Embryonic facial prominence (tissue), 1 donor: ENCODE results near the gene USH1C.

Source experiments
- DNase-seq: peaks from one replicate; pipeline ENCODE4 v3.0.0-alpha.2; 2016; ENCODE audit errors: extremely low spot score

Gene USH1C

GRCh38 chr11:17526326-17526725 is 17.9 kb downstream of the USH1C start:
- DNase-seq = no peak

- no peak for DNase-seq
Observed at GRCh38 chr11:17525570-17525969, 18.6 kb downstream of the USH1C start.

DNA sequence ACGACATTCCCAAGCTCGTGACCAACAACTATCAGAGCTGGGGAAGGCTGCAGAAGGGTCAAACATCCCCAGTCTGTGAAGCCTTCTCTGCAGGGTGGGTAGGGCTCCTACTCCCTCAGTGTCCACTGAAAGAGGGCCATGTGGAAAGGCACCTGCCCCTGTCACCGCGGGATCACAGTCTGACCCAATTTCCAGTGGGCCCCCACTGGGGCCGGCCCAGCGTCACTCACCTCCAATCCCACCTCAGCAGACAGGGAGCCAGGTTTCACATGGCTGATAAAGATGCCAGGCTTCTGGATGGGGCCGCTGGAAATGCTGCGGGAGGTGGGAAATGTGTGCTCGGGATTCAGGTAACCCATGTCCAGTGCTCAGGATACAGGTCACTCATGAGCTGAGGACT is 20.0 kb downstream of the USH1C start:
- no peak for DNase-seq

DNA sequence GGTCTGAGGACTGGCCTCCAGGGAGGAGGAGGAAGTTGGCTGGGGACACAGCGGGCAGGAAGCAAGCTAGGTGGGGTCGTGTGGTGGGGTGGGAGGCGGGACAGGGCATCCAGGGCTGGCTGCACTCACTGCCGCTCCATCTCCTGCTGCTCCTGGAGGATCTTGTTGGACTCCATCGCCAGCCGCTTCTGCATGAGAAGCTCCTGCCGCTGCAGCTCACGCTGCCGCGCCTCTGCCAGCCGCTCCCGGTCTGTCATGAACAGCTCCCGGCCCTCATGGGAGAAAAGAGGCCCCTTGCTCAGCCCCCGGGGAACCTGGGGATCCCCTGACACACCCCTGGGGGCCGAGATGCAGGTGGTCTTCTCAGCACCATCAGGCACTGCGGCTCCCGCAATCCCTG is 21.6 kb downstream of the USH1C start:
- DNase-seq = no peak

GRCh38 chr11:17521106-17521900 is 22.9 kb downstream of the USH1C start:
- no peak for DNase-seq

GRCh38 chr11:17519061-17519885 is 24.9 kb downstream of the USH1C start:
- no peak for DNase-seq

- DNase-seq = no peak
Observed at GRCh38 chr11:17518366-17518765, 25.9 kb downstream of the USH1C start.

DNA sequence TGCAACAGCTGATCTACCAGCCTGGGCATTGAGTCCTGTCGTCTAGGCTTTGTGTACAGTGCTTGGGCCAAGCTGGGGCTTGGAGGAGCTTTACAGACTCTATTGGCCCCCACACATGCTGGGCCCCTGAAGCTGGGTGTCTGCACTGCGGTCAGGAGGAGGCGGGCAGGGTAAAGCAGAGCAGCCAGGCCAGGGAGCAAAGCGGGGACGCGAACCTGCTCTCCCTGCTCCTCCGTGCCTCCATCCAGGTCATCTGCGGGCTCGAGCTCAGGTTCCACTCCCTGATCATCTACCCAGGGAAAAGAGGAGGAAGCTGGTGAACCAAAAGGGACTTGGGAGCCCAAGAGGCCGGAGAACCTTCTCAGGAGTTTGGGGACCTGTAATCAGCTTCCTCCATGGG is 27.0 kb downstream of the USH1C start:
- DNase-seq = no peak

- DNase-seq = no peak
Observed at GRCh38 chr11:17516551-17517150, 27.6 kb downstream of the USH1C start.

- DNase-seq = no peak
Observed at GRCh38 chr11:17515443-17516176, 28.6 kb downstream of the USH1C start.

- no peak for DNase-seq
Observed at GRCh38 chr11:17514476-17514875, 29.7 kb downstream of the USH1C start.

- DNase-seq = no peak
Observed at GRCh38 chr11:17513853-17514252, 30.4 kb downstream of the USH1C start.

GRCh38 chr11:17512101-17512500 is 32.1 kb downstream of the USH1C start:
- DNase-seq = no peak

DNA sequence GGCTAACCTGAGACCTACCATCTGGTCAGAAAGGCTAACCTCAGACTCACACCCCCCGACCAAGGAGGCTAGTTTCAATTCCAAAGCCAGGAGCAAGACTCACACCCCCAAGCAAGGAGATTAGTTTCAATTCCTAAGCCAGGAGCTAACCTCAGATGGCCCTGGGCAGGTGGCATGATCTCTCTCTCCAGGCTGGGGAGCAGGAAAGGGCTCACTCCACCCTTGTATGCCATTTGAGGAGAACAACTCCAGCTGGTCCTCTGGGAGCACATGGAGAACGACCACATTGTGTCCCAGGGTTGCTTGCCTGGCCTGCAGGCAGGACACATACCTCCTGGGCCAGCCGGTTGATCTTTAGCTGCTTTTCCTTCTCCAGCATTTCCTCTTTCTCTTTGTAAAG is 32.6 kb downstream of the USH1C start:
- DNase-seq = no peak

DNA sequence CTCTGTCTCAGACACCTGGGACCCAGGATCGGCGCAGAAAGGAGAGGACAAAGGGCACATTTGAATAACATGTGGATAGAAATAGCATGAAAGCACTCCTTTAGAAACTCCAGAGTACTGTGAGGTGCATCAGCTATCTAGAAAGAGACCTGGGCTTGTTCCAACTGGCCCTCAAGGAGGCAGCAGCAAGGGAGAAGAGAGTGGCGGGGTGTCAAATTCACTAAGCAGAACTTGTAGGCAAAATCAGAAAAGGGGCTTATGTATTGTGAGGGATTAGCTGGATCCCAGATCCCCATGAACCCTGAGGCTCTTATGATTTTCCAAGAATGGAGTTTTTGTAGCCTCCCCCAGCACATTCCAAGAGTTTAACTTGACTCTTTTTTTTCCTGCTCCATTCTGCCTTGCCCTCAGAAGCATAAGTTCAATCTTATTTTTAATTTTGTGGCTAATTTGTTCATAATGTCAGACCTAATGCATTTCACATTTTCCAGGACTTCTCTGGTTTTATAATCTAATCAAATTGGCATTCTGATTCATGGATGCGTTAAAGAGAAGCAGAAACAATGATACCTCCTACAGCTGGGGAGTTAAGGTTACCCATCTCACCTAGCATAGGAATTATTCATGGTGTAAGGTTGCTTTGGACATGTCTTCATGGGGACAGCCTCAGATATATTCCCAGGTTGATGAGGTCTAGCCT is 33.6 kb downstream of the USH1C start:
- no peak for DNase-seq

GRCh38 chr11:17508791-17509190 is 35.4 kb downstream of the USH1C start:
- DNase-seq = no peak

GRCh38 chr11:17508306-17508705 is 35.9 kb downstream of the USH1C start:
- DNase-seq = no peak

DNA sequence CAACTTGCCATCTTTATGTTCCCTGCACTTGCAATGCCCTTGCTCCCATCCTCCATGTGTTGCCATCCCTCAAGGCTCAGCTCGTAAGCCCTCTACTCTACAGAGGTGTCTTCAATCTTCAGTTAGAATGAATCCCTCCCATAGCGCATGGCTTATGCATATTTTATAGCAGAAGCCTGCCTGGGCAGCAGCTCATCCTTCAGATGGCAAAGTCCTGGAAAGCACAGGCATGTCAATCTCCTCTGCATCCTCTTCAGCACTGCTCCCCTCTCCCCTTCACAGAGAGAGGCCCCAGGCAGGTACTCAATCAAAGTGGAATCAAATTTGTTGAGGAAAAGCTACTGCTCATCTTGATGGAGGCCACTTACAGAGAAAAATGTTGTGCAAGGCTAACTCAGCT is 36.4 kb downstream of the USH1C start:
- no peak for DNase-seq

DNA sequence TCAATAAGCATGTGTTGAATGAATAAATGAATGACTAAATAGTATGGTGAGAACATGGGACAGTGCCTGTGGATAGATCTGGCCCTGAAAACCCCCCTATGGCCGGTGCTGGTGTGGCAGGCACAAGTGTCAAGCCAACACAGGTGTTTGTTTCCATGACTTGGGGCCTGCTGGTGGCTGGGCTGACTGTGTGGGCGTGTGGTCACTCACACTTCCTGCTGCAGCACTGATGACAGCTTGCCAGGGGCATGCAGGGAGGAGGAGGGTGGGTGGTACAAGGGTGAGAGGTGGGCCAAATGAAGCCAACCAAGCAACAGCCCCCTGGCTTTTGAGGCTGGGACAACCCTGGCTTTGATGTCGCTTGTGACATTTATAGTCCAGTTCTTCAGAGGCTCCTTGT is 37.3 kb downstream of the USH1C start:
- DNase-seq = no peak

GRCh38 chr11:17506314-17506713 is 37.9 kb downstream of the USH1C start:
- DNase-seq = no peak

DNA sequence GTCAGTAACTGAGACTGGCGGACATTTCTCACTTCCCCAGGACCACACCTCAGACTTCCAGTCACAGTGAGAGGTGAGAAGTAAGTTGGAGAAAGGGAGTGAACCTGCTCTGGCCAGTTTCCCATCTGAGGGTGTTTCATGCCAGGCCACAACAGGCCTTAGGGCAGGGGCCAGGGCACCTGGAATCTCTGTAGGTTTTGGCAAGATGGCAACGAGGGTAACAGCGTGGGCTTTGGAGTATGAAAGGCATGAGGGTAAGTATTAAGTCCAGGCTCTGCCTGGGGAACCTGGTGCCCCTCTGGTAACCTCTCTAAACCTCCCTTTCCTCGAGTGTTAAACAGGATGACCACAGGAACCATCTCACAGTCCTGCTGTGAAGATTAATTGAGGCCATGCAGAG is 39.1 kb downstream of the USH1C start:
- no peak for DNase-seq
